GM23248 (cell line): ENCODE data around the gene CCL11. TPM values are rescaled to one million over a fixed set of nuclear protein-coding genes. Genes with fewer than 3 reads are reported as not detected.

ENCODE experiments used
- DNase-seq: peaks from one replicate; pipeline ENCODE4 v3.0.0-alpha.2; 2015
- H2AFZ ChIP-seq: fragments of 200-600 bp; sonication (generic); 2 replicates; pipeline ENCODE4 v1.6.1; 2016; ENCODE audit warnings: antibody characterized with exemption
- H3F3A ChIP-seq: fragments of 200-600 bp; sonication (generic); 2 replicates; pipeline ENCODE4 v1.6.1; 2016; ENCODE audit warnings: mild to moderate bottlenecking, antibody characterized with exemption, mixed run types; ENCODE audit not compliant: insufficient read depth
- H3K27ac ChIP-seq: fragments of 200-600 bp; sonication (generic); 2 replicates; pipeline ENCODE4 v1.5.1; 2016; ENCODE audit warnings: mild to moderate bottlenecking
- H3K27me3 ChIP-seq: fragments of 200-600 bp; sonication (generic); replicated peaks from 2 replicates; pipeline ENCODE4 v1.6.1; 2016; ENCODE audit warnings: mild to moderate bottlenecking; ENCODE audit not compliant: insufficient read depth
- H3K36me3 ChIP-seq: fragments of 200-600 bp; sonication (generic); 2 replicates; pipeline ENCODE4 v1.6.1; 2016; ENCODE audit warnings: low read depth, mild to moderate bottlenecking
- H3K4me1 ChIP-seq: fragments of 200-600 bp; sonication (generic); 2 replicates; pipeline ENCODE4 v1.6.1; 2016; ENCODE audit warnings: mild to moderate bottlenecking; ENCODE audit not compliant: insufficient read depth
- H3K4me2 ChIP-seq: fragments of 200-600 bp; sonication (generic); one replicate; pipeline ENCODE4 v1.6.1; 2016; ENCODE audit warnings: mild to moderate bottlenecking; ENCODE audit not compliant: unreplicated experiment
- H3K4me3 ChIP-seq: fragments of 200-600 bp; sonication (generic); 2 replicates; pipeline ENCODE4 v1.5.1; 2016; ENCODE audit warnings: mild to moderate bottlenecking
- H3K79me2 ChIP-seq: fragments of 200-600 bp; sonication (generic); 2 replicates; pipeline ENCODE4 v1.6.1; 2016; ENCODE audit warnings: mild to moderate bottlenecking; ENCODE audit not compliant: insufficient read depth
- H3K9ac ChIP-seq: fragments of 200-600 bp; sonication (generic); 2 replicates; pipeline ENCODE4 v1.6.1; 2016; ENCODE audit warnings: mild to moderate bottlenecking
- H3K9me2 ChIP-seq: fragments of 200-600 bp; sonication (generic); 2 replicates; pipeline ENCODE4 v1.6.1; 2016; ENCODE audit warnings: mixed run types, mild to moderate bottlenecking, moderate library complexity; ENCODE audit not compliant: insufficient read depth
- H3K9me3 ChIP-seq: fragments of 200-600 bp; sonication (generic); one replicate; pipeline ENCODE4 v1.6.1; 2017; ENCODE audit warnings: low read depth
- H4K20me1 ChIP-seq: fragments of 200-600 bp; sonication (generic); 2 replicates; pipeline ENCODE4 v1.6.0; 2016; ENCODE audit not compliant: insufficient read depth
- EZH2 ChIP-seq: fragments of 200-600 bp; sonication (generic); IDR thresholded peaks from 2 replicates; pipeline ENCODE4 v1.6.1; 2018; ENCODE audit warnings: antibody characterized with exemption, mild to moderate bottlenecking; ENCODE audit not compliant: insufficient read depth, poor library complexity, severe bottlenecking
- EZH2phosphoT487 ChIP-seq: fragments of 200-600 bp; sonication (generic); IDR thresholded peaks from 2 replicates; pipeline ENCODE4 v1.6.1; 2018; ENCODE audit warnings: antibody characterized with exemption, moderate library complexity, mild to moderate bottlenecking, low read depth; ENCODE audit not compliant: insufficient read depth
- WGBS, 2 experiments: methylation state at CpG; one replicate each; pipeline ENCODE4 v1.1.6; 2015 to 2017; ENCODE audit warnings: low lambda C conversion rate in 2 of 2, low coverage in 1 of 2; ENCODE audit errors: missing lambda C conversion rate in 2 of 2; 5-methylcytosine and 5-hydroxymethylcytosine counted together
- in situ Hi-C: fragments of 300-500 bp; cut with MboI; formaldehyde crosslinking; loops from 2 replicates; pipeline ENCODE4 v1.15.0; 2020
- polyA plus RNA-seq: library from polyadenylated mRNA; unstranded; fragments of >200 nt; fragmentation: Nextera tagmentation; extraction: Ambion mirVana; gene quantifications from 2 replicates; pipeline ENCODE4 v1.2.1, GENCODE V29; 2016
- total RNA-seq: library from RNA; depleted of rRNA; stranded (reverse); fragments of >200 nt; shearing (Covaris generic); gene quantifications from 2 replicates; pipeline ENCODE4 v1.2.3, GENCODE V29; 2014; rRNA removed

CCL11 gene
- total RNA-seq (not detected in 2 replicates), polyA plus RNA-seq (not detected in 2 replicates)

DNA sequence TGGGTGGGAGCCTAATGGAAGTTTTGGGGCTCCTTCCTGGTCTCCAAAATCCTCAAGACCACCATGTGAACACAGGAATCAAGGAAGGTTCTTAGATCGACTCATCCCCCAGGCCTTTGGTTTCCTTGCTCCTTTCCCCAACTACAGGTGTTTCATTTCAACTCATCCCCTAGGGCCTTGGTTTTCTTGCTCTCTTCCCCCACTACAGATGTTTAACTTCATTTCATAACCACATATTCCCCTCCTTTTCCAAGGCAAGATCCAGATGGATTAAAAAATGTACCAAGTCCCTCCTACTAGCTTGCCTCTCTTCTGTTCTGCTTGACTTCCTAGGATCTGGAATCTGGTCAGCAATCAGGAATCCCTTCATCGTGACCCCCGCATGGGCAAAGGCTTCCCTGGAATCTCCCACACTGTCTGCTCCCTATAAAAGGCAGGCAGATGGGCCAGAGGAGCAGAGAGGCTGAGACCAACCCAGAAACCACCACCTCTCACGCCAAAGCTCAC is at the start of gene CCL11:
CCL11 (plus strand) TSS at position 457 of the 507 bp plus-strand sequence. CDS start 67 bp downstream, outside the sequence.
- Histone ChIP-seq H3K9ac (no peak within 1 kb of the TSS), H4K20me1 (no peaks in the 10 kb centered on the region), H3K79me2 (no peaks in the 10 kb centered on the region), H3K4me2 (no peak within 1 kb of the TSS), H3K4me3 (no peak within 1 kb of the TSS), H3K36me3 (no peaks in the 10 kb centered on the region; the same call in 1 of the 2 replicates), H3K27me3 (peaks cover 27% of the 10 kb centered on the region), H3K9me3 (no peaks in the 10 kb centered on the region), H3K9me2 (no peaks in the 10 kb centered on the region), H3K4me1 (peaks cover 7% of the 10 kb centered on the region; the same call in 1 of the 2 replicates), H3F3A (no peaks in the 10 kb centered on the region), H3K27ac (no peak within 1 kb of the TSS), H2AFZ (no peak within 1 kb of the TSS)
- in situ Hi-C loops = no loop called here
- 13 to 18% methylated on average over 4 of the region's 4 CpGs for WGBS, 2 experiments
- TF ChIP-seq EZH2 (no peak), EZH2phosphoT487 (no peak)
- no peak for DNase-seq

GRCh38 chr17:34236281-34236892 is 49.2 kb upstream of the CCL11 start:
- in situ Hi-C loops = no loop called here
- Histone ChIP-seq H3K4me3 (no peak overlapping the region), H3F3A (peaks cover 12% of the 10 kb centered on the region; the same call in 1 of the 2 replicates), H3K9ac (no peak overlapping the region), H3K36me3 (no peaks in the 10 kb centered on the region), H3K27me3 (no peaks in the 10 kb centered on the region), H3K79me2 (no peaks in the 10 kb centered on the region), H3K4me2 (no peak overlapping the region), H3K4me1 (peaks cover 23% of the 10 kb centered on the region), H3K9me2 (no peaks in the 10 kb centered on the region), H2AFZ (no peak overlapping the region), H3K9me3 (no peaks in the 10 kb centered on the region), H4K20me1 (no peaks in the 10 kb centered on the region), H3K27ac (no peak overlapping the region)
- no peak for TF ChIP-seq EZH2phosphoT487
- no peak for TF ChIP-seq EZH2
- no peak for DNase-seq
- 89% methylated on average over 6 of the region's 6 CpGs for WGBS, 2 experiments

DNA sequence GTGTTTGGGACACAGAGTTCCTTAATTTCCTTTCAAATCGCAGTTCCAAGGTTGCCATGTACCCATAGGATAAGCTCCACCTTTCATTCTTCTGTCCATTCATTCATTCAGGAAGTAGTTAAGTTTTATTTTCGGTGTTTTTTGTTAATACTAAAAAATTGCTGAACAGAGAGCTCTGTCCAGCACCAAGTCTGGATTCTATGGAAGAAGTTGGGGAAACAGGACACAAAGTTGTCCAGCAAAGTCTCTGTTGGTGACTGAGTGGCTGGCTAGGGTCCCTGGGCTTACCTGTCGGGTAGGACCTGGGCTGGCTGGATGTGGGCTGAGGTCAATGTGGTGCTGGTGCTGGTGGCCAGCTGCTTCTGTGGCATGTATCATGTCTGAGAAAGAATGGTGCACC is 48.1 kb upstream of the CCL11 start:
- Histone ChIP-seq H3K27me3 (no peaks in the 10 kb centered on the region), H3K27ac (no peak overlapping the region), H3K4me3 (no peak overlapping the region), H4K20me1 (no peaks in the 10 kb centered on the region), H3K9me3 (no peaks in the 10 kb centered on the region), H3K4me2 (no peak overlapping the region), H3K9ac (no peak overlapping the region), H2AFZ (no peak overlapping the region), H3F3A (peaks cover 12% of the 10 kb centered on the region; the same call in 1 of the 2 replicates), H3K79me2 (no peaks in the 10 kb centered on the region), H3K4me1 (peaks cover 23% of the 10 kb centered on the region), H3K9me2 (no peaks in the 10 kb centered on the region), H3K36me3 (no peaks in the 10 kb centered on the region)
- in situ Hi-C loops = no loop called here
- WGBS, 2 experiments = 93 to 94% methylated on average over 3 of the region's 3 CpGs
- DNase-seq = no peak
- TF ChIP-seq EZH2phosphoT487 (no peak), EZH2 (no peak)

DNA sequence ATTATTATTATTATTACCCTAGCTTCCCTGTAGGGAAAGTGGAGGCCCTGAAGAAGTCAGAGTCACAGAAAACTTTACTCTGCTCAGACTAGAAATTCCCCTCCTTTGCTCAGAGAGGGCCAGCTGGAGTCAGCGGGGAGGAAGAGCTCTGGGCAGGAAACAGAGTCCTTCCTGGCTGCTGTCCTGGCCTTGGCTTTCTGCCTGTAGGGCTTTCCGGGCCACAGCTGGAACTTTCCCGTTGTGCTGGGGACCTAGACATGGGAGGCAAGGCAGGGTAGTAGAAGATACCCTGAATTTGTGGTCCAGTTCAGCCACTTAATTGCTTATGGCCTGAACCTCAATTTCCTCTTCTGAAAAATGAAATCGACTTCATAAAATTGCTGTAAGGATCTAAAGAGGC is 44.5 kb upstream of the CCL11 start:
- H3K9ac ChIP-seq = no peak overlapping the region
- H3K9me3 ChIP-seq = no peaks in the 10 kb centered on the region
- no peak overlapping the region for H3K4me2 ChIP-seq
- no peak overlapping the region for H2AFZ ChIP-seq
- in situ Hi-C loops = no loop called here
- no peak overlapping the region for H3K27ac ChIP-seq
- no peaks in the 10 kb centered on the region for H3K27me3 ChIP-seq
- no peaks in the 10 kb centered on the region for H4K20me1 ChIP-seq
- no peak overlapping the region for H3K4me3 ChIP-seq
- DNase-seq = no peak
- peaks cover 14% of the 10 kb centered on the region for H3K4me1 ChIP-seq
- WGBS, 2 experiments = 23 to 26% methylated on average over 4 of the region's 4 CpGs
- H3F3A ChIP-seq = peaks cover 12% of the 10 kb centered on the region; the same call in 1 of the 2 replicates
- no peaks in the 10 kb centered on the region for H3K79me2 ChIP-seq
- TF ChIP-seq EZH2phosphoT487 (no peak), EZH2 (no peak)
- H3K36me3 ChIP-seq = no peaks in the 10 kb centered on the region
- H3K9me2 ChIP-seq = no peaks in the 10 kb centered on the region
